Measurements from ENCODE around the gene GUK1.
"Not testable (repeated sequence)": the region's sequence is repeated elsewhere in the genome, so short reads cannot be mapped to it uniquely, and the experiment has no call there.

The GUK1 gene

GRCh38 chr1:228105270-228105995 is 34.6 kb upstream of the GUK1 start:
- DNase-seq, result no peak

GRCh38 chr1:228105996-228106799 is 33.9 kb upstream of the GUK1 start:
- no peak for DNase-seq

- no peak for DNase-seq
Observed at GRCh38 chr1:228106800-228107054, 33.4 kb upstream of the GUK1 start.

- DNase-seq, result no peak
Observed at GRCh38 chr1:228107636-228108035, 32.4 kb upstream of the GUK1 start.

GRCh38 chr1:228108055-228108690 is 31.9 kb upstream of the GUK1 start:
- DNase-seq, result no peak

- DNase-seq, result no peak
Observed at GRCh38 chr1:228108742-228109072, 31.4 kb upstream of the GUK1 start.

- DNase-seq, result peak; percentile 98
Observed at GRCh38 chr1:228109073-228109961, 30.8 kb upstream of the GUK1 start, which contains the start of gene MRPL55. Gene MRPL55, minus strand, starts transcription at chr1:228109299. Its CDS starts 1,039 bp downstream, at chr1:228108260.

- DNase-seq, result no peak
Observed at GRCh38 chr1:228109962-228110488, 30.1 kb upstream of the GUK1 start.

- no peak for DNase-seq
Observed at GRCh38 chr1:228110556-228110955, 29.5 kb upstream of the GUK1 start.

GRCh38 chr1:228111315-228111714 is 28.8 kb upstream of the GUK1 start:
- DNase-seq, result not testable (repeated sequence)

GRCh38 chr1:228112167-228112566 is 27.9 kb upstream of the GUK1 start:
- DNase-seq, result no peak

GRCh38 chr1:228112617-228113016 is 27.5 kb upstream of the GUK1 start:
- no peak for DNase-seq

GRCh38 chr1:228114827-228115226 is 25.3 kb upstream of the GUK1 start:
- DNase-seq, result no peak

GRCh38 chr1:228117335-228117734 is 22.7 kb upstream of the GUK1 start:
- no peak for DNase-seq

GRCh38 chr1:228118040-228118439 is 22.0 kb upstream of the GUK1 start:
- no peak for DNase-seq

GRCh38 chr1:228120351-228120750 is 19.7 kb upstream of the GUK1 start:
- no peak for DNase-seq

- no peak for DNase-seq
Observed at GRCh38 chr1:228120857-228121489, 19.1 kb upstream of the GUK1 start.

- DNase-seq, result no peak
Observed at GRCh38 chr1:228122921-228123441, 17.1 kb upstream of the GUK1 start.

GRCh38 chr1:228123505-228123904 is 16.6 kb upstream of the GUK1 start:
- no peak for DNase-seq

- DNase-seq, result no peak
Observed at GRCh38 chr1:228125185-228125584, 14.9 kb upstream of the GUK1 start.

- no peak for DNase-seq
Observed at GRCh38 chr1:228131766-228132165, 8.3 kb upstream of the GUK1 start.

- DNase-seq, result no peak
Observed at GRCh38 chr1:228134591-228134990, 5.5 kb upstream of the GUK1 start.
